ENCODE data around the gene SLC17A9.

SLC17A9 gene

DNA sequence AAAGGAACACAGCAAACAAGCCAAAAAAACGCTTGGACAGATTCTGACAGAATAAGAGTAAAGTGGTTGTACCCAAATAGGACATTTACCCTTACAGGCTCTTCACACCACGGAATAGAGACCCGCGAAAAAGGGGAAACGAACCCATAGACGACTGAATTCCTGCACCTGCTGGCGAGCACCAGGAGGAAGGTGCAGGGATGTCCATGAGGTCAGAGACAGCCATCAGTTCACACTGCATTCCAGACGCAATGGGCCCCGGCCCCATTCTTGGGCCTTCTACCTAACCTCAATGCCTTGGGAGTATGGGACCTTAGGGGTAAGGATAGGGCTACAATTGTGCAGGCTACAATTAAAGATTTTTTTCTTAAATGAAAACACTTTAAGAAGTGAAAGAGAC, 21.0 kb upstream of the SLC17A9 start:
- Histone ChIP-seq H3K9ac (ENCODE audit: low read length) (no peak overlapping the region), H3K27me3 (replicated peaks; ENCODE audit: control insufficient read depth, insufficient read depth, low read length) (no peaks in the 10 kb centered on the region), H3K9me3 (ENCODE audit: control insufficient read depth, low read length) (no peaks in the 10 kb centered on the region), H3K4me3 (ENCODE audit: low read length) (no peak overlapping the region), H3K36me3 (ENCODE audit: control insufficient read depth, insufficient read depth, low read length, severe bottlenecking) (no peaks in the 10 kb centered on the region), H3K4me1 (ENCODE audit: control insufficient read depth, insufficient read depth, low read length) (peaks cover 34% of the 10 kb centered on the region)
- DNase-seq (ENCODE audit: low read depth), result no peak

DNA sequence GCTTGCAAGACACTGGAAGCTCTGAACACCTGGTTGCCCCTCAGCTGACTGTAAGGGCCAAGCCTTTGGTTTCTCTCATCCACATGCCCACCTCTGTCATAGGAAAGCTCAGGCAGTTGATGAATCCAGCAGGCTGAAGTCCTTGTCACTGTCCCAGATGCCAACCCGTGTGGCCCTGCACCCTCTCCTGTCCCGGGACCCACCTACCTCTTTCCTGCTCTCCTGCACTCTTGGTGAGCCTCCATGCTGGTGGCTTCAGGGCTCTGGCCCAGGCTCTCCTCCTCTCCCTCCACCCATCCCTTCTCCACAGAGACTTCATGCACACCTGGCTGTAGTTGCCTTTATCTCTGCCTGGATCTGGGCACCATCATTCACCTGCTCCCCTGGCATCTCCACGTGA, 18.5 kb upstream of the SLC17A9 start:
- Histone ChIP-seq H3K4me1 (ENCODE audit: control insufficient read depth, insufficient read depth, low read length) (peaks cover 11% of the 10 kb centered on the region), H3K9me3 (ENCODE audit: control insufficient read depth, low read length) (no peaks in the 10 kb centered on the region), H3K4me3 (ENCODE audit: low read length) (no peak overlapping the region), H3K36me3 (ENCODE audit: control insufficient read depth, insufficient read depth, low read length, severe bottlenecking) (no peaks in the 10 kb centered on the region), H3K27me3 (replicated peaks; ENCODE audit: control insufficient read depth, insufficient read depth, low read length) (no peaks in the 10 kb centered on the region), H3K9ac (ENCODE audit: low read length) (no peak overlapping the region)
- DNase-seq (ENCODE audit: low read depth), result no peak

DNA sequence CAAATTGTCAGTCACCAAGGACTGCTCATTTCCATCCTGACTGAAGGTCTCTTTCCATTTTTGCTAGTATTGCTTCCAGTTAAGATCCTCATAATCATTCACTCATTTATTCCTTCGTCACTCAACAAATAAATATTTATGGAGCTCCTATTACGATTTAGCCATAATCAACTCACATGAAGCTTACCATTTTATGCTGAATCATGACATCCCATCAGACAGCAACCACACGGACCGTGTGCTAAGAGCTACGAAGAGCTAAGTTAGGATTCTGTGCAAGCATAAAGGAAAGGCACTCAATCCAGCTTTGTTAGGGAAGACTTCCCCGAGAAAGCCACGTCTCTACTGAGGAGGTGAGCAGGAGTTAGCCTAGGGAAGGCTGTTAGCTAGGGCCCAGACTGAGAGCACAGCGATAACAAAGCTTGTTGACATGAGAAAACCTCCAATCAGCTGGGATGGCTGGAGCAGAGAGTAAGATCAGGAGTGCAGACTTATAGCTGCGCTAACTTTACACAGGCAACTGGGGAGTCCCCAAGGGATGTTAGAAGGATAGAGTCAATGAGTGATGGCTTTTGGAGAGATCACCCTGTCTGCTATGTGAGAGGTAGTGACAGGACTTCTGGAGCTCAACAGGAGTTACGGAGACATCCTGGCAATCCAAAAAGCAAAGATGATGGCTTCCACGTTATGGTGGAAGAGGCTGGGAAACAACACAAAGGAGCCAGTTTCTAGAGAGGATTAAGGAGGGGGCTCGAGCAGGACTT, 17.1 kb upstream of the SLC17A9 start:
- H3K36me3 ChIP-seq (ENCODE audit: control insufficient read depth, insufficient read depth, low read length, severe bottlenecking), result no peaks in the 10 kb centered on the region
- peak overlapping the region; percentile 90 for H3K4me3 ChIP-seq (ENCODE audit: low read length)
- H3K4me1 ChIP-seq (ENCODE audit: control insufficient read depth, insufficient read depth, low read length), result peaks cover 20% of the 10 kb centered on the region
- no peaks in the 10 kb centered on the region for H3K27me3 ChIP-seq (replicated peaks; ENCODE audit: control insufficient read depth, insufficient read depth, low read length)
- DNase-seq (ENCODE audit: low read depth), result no peak
- no peaks in the 10 kb centered on the region for H3K9me3 ChIP-seq (ENCODE audit: control insufficient read depth, low read length)
- no peak overlapping the region for H3K9ac ChIP-seq (ENCODE audit: low read length)

DNA sequence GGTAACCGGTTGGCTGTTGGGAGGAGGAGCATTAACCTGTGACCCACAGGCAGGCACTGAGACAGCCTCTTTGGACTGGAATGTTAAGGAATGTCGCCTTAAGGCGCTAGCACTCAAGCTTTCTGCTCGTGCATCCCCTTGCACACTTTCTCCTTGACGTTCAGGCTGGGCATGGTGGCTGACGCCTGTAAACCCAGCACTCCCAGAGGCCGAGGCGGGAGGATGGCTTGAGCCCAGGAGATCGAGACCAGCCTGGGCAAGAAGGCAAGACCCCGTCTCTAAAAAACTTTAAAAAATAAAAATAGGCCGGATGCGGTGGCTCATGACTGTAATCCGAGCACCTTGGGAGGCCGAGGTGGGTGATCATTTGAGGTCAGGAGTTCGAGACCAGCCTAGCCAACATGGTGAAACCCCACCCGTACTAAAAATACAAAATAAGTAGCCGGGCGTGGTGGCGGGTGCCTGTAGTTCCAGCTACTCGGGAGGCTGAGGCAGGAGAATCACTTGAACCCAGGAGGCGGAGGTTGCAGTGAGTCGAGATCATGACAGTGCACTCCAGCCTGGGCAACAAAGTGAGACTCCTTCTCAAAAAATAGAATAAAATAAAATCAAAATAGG, 16.4 kb upstream of the SLC17A9 start:
- DNase-seq (ENCODE audit: low read depth), result no peak

DNA sequence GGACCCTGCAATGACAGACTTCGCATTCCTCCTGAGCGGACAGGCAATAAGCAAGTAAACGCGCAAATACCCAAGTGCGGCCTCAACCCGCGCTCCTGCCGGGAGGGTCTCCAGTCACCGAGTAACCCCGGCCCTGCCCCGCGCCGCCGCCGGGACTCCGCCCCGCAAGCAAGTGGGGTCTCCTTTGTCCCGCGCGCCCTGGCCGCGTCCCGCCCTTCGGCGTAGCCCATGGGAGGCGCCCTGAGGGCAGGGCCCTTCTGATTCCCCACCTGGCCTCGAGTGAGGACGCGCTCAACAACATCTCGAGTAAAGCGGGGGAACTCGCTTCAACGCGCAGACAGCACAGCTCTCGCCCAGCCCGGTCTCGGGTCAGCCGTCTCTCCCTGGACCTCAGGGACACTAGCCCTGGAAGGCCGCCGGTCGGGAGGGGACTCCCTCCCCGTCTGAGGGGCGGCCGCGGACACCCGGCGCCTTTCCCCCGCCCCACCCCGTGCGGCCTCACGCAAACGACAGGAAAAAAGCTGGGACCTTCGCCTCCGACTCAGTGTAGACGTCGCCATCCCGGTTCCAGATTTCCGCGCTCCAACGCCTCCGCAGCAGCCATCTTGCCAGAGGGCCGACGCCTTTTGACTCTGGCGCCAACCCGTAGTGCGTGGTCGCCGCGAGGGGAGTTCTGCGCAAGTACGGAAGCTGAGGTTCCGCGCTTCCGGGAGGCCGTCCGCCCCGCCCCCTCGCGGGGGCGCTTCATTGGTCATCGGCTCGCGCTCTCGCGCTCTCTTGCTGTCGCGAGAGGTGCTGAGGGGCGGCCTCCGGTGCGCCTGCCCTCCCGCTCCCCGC, 15.0 kb upstream of the SLC17A9 start:
- Histone ChIP-seq H3K4me3 (ENCODE audit: low read length) (peak overlapping the region; percentile 90), H3K36me3 (ENCODE audit: control insufficient read depth, insufficient read depth, low read length, severe bottlenecking) (no peaks in the 10 kb centered on the region)

More for the DNA sequence above, 16.4 kb upstream of the SLC17A9 start:
- Histone ChIP-seq H3K4me1 (ENCODE audit: control insufficient read depth, insufficient read depth, low read length) (peaks cover 23% of the 10 kb centered on the region), H3K27me3 (replicated peaks; ENCODE audit: control insufficient read depth, insufficient read depth, low read length) (no peaks in the 10 kb centered on the region), H3K36me3 (ENCODE audit: control insufficient read depth, insufficient read depth, low read length, severe bottlenecking) (no peaks in the 10 kb centered on the region), H3K9ac (ENCODE audit: low read length) (no peak overlapping the region), H3K4me3 (ENCODE audit: low read length) (peak overlapping the region; percentile 90), H3K9me3 (ENCODE audit: control insufficient read depth, low read length) (no peaks in the 10 kb centered on the region)

DNA sequence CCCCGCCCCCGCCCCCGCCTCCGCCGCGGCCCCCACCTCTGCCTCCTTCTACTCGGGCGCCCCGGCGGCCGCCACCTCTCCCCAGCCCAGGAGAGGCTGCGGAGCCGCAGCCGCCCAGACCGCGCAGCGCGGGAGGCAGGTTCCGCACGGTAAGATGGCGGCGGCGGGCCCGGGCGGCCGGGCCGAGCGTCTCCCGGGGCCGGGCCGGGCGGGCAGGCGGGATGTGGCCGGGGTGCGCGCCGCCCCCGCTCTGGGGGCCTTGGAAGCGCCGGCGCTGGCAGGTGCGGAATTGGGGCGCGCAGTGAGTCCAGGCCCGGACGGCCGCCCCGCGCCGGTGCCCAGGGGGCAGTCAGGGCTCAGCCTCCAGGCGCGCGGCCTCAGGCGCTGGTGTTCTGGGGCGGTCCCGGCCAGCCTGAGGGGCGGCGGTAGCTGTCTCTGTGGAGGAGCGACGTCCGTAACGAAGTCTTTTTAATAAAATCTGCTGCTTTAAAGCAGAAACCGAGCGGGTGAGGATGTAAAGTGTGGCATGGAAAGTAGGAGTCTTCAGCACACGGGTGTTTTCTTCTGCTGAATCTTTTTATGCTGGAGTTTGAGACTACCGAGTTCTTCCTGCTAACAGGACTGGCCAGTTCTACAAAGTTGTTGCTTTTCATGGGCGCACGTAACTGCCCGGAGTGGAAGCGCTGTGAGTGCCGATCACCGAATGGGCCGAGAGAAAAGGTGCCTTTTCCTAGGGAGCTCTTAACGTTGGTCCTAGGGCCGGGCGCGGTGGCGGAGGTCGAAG, 14.2 kb upstream of the SLC17A9 start, which contains the start of gene GID8:
GID8 (plus strand) TSS at position 43 of the 784 bp plus-strand sequence. CDS start 3,356 bp downstream, outside the sequence.
- H3K9me3 ChIP-seq (ENCODE audit: control insufficient read depth, low read length), result no peaks in the 10 kb centered on the region
- H3K36me3 ChIP-seq (ENCODE audit: control insufficient read depth, insufficient read depth, low read length, severe bottlenecking), result peaks cover 2% of the 10 kb centered on the region
- H3K4me1 ChIP-seq (ENCODE audit: control insufficient read depth, insufficient read depth, low read length), result peaks cover 38% of the 10 kb centered on the region
- peak; percentile 80 for DNase-seq (ENCODE audit: low read depth)
- H3K9ac ChIP-seq (ENCODE audit: low read length), result peak within 1 kb of the TSS; percentile 96
- peak within 1 kb of the TSS; percentile 98 for H3K4me3 ChIP-seq (ENCODE audit: low read length)
- no peaks in the 10 kb centered on the region for H3K27me3 ChIP-seq (replicated peaks; ENCODE audit: control insufficient read depth, insufficient read depth, low read length)

More for the DNA sequence above, 15.0 kb upstream of the SLC17A9 start:
- Histone ChIP-seq H3K4me1 (ENCODE audit: control insufficient read depth, insufficient read depth, low read length) (peaks cover 37% of the 10 kb centered on the region), H3K27me3 (replicated peaks; ENCODE audit: control insufficient read depth, insufficient read depth, low read length) (no peaks in the 10 kb centered on the region), H3K9ac (ENCODE audit: low read length) (peak overlapping the region; percentile 96), H3K9me3 (ENCODE audit: control insufficient read depth, low read length) (no peaks in the 10 kb centered on the region)
- DNase-seq (ENCODE audit: low read depth), result peak; percentile 98

DNA sequence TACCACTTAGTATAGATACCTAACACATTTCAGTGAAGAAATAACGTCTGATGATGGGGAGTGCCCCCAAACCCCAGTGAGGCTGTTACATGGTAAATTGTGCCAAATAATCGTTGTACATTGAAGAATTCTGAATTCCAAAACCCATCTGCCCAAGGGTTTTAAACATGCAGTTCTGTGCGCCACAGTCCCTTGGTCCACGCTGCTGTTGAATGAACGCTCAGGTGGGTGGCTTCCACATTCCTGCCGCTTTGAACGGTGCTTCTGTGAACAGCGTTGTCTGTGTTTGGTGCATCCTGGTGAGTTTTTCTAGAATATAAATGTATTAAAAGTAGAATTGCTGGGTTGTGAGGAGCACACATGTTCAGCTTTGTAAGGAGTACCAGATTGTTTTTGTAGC, 11.6 kb upstream of the SLC17A9 start:
- H3K4me1 ChIP-seq (ENCODE audit: control insufficient read depth, insufficient read depth, low read length), result peaks cover 32% of the 10 kb centered on the region

DNA sequence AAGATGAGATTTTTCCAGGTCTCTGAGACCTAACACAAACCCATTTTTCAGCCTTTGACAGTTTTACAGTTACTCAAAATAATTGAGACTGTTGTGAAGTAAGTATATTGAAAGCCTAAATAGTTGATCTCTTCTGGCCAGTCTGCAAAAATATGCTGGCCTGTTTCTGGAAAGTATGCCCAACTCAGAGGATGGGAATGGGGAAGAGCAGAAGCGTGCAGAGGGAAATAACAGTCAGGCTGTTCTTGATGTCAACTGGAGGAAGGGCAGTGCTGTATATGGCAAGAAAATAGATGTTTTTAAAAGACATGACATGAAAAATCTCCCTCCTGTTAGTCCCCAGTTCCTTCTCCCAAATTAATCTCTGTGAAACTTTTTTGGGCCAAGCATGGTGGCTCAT, 10.7 kb upstream of the SLC17A9 start:
- H3K4me1 ChIP-seq (ENCODE audit: control insufficient read depth, insufficient read depth, low read length), result peaks cover 27% of the 10 kb centered on the region
- H3K36me3 ChIP-seq (ENCODE audit: control insufficient read depth, insufficient read depth, low read length, severe bottlenecking), result peaks cover 37% of the 10 kb centered on the region
- DNase-seq (ENCODE audit: low read depth), result peak; percentile 53
- no peaks in the 10 kb centered on the region for H3K9me3 ChIP-seq (ENCODE audit: control insufficient read depth, low read length)
- H3K4me3 ChIP-seq (ENCODE audit: low read length), result no peak overlapping the region
- peak overlapping the region; percentile 30 for H3K9ac ChIP-seq (ENCODE audit: low read length)
- H3K27me3 ChIP-seq (replicated peaks; ENCODE audit: control insufficient read depth, insufficient read depth, low read length), result no peaks in the 10 kb centered on the region

More for the DNA sequence above, 11.6 kb upstream of the SLC17A9 start:
- Histone ChIP-seq H3K4me3 (ENCODE audit: low read length) (no peak overlapping the region), H3K9me3 (ENCODE audit: control insufficient read depth, low read length) (no peaks in the 10 kb centered on the region), H3K27me3 (replicated peaks; ENCODE audit: control insufficient read depth, insufficient read depth, low read length) (no peaks in the 10 kb centered on the region), H3K9ac (ENCODE audit: low read length) (peak overlapping the region; percentile 15), H3K36me3 (ENCODE audit: control insufficient read depth, insufficient read depth, low read length, severe bottlenecking) (peaks cover 28% of the 10 kb centered on the region)
- no peak for DNase-seq (ENCODE audit: low read depth)

DNA sequence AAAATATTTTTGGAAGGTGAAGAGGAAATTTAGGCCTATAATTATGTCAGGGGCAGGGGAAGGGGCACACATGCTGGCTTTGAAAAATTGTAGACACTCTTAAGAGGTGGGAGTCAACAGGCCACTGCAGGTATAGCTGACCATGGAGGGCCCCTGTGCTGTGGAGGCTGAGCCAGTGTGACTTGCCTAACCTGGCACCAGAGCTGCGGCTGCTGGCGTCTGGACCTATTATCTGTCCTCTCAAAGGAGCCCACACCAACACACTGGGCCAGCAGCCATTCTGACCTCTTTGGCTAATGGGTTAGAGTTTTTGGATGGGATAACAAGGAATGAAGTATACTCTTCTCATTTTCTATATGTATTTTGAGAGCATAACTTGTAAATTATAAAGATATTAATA, 10.1 kb upstream of the SLC17A9 start:
- peaks cover 43% of the 10 kb centered on the region for H3K36me3 ChIP-seq (ENCODE audit: control insufficient read depth, insufficient read depth, low read length, severe bottlenecking)
- DNase-seq (ENCODE audit: low read depth), result no peak

DNA sequence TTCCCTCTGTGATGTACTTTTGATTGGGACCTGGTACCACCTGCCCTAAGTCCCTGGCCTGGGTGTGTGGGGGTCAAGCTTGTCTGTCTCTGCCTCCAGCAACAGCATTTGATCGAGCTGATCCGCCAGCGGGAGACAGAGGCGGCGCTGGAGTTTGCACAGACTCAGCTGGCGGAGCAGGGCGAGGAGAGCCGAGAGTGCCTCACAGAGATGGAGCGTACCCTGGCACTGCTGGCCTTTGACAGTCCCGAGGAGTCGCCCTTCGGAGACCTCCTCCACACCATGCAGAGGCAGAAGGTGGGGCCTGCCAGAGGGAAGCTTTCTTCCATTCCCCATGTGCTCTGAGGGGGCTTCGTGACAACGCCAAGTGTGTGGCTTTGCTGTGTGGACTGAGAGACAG, 9.1 kb upstream of the SLC17A9 start:
- peaks cover 27% of the 10 kb centered on the region for H3K4me1 ChIP-seq (ENCODE audit: control insufficient read depth, insufficient read depth, low read length)
- peaks cover 50% of the 10 kb centered on the region for H3K36me3 ChIP-seq (ENCODE audit: control insufficient read depth, insufficient read depth, low read length, severe bottlenecking)
- no peaks in the 10 kb centered on the region for H3K27me3 ChIP-seq (replicated peaks; ENCODE audit: control insufficient read depth, insufficient read depth, low read length)
- no peaks in the 10 kb centered on the region for H3K9me3 ChIP-seq (ENCODE audit: control insufficient read depth, low read length)
- no peak overlapping the region for H3K4me3 ChIP-seq (ENCODE audit: low read length)
- no peak for DNase-seq (ENCODE audit: low read depth)
- no peak overlapping the region for H3K9ac ChIP-seq (ENCODE audit: low read length)

More for the DNA sequence above, 10.1 kb upstream of the SLC17A9 start:
- no peaks in the 10 kb centered on the region for H3K9me3 ChIP-seq (ENCODE audit: control insufficient read depth, low read length)
- no peak overlapping the region for H3K4me3 ChIP-seq (ENCODE audit: low read length)
- H3K27me3 ChIP-seq (replicated peaks; ENCODE audit: control insufficient read depth, insufficient read depth, low read length), result no peaks in the 10 kb centered on the region
- H3K4me1 ChIP-seq (ENCODE audit: control insufficient read depth, insufficient read depth, low read length), result peaks cover 27% of the 10 kb centered on the region
- H3K9ac ChIP-seq (ENCODE audit: low read length), result peak overlapping the region; percentile 30
